Dedifferentiated amniotic fluid mesenchymal stem cell (primary cell): ENCODE results near the gene C6orf47.
"Not testable (repeated sequence)": the region's sequence is repeated elsewhere in the genome, so short reads cannot be mapped to it uniquely, and the experiment has no call there.

ENCODE experiments used
- DNase-seq: peaks from one replicate; pipeline ENCODE4 v3.0.0-alpha.2; 2016; ENCODE audit errors: extremely low spot score

The C6orf47 gene

GRCh38 chr6:31660381-31661261, at the start of gene C6orf47:
Gene C6orf47, minus strand, starts transcription at chr6:31660778. Its CDS starts 831 bp downstream, at chr6:31659947.
- peak; percentile 56 for DNase-seq

GRCh38 chr6:31709157-31709556, 48.6 kb upstream of the C6orf47 start:
- DNase-seq: not testable (repeated sequence)

GRCh38 chr6:31708224-31708623, 47.6 kb upstream of the C6orf47 start:
- no peak for DNase-seq

GRCh38 chr6:31707701-31708100, 47.1 kb upstream of the C6orf47 start:
- no peak for DNase-seq

- DNase-seq: no peak
Observed at GRCh38 chr6:31706599-31706998, 46.0 kb upstream of the C6orf47 start, which contains the start of gene LY6G6F. Gene LY6G6F, plus strand, starts transcription at chr6:31706866. Its CDS starts 41 bp downstream, at chr6:31706907.

- no peak for DNase-seq
Observed at GRCh38 chr6:31705931-31706330, 45.4 kb upstream of the C6orf47 start.

GRCh38 chr6:31702819-31703716, 42.5 kb upstream of the C6orf47 start, which contains the start of gene ABHD16A:
Gene ABHD16A, minus strand, starts transcription at chr6:31703324. Its CDS starts 43 bp downstream, at chr6:31703281.
- peak; percentile 97 for DNase-seq

- no peak for DNase-seq
Observed at GRCh38 chr6:31702405-31702818, 41.8 kb upstream of the C6orf47 start.

GRCh38 chr6:31701666-31702404, 41.3 kb upstream of the C6orf47 start:
- no peak for DNase-seq

- no peak for DNase-seq
Observed at GRCh38 chr6:31700740-31701401, 40.3 kb upstream of the C6orf47 start.

- no peak for DNase-seq
Observed at GRCh38 chr6:31697555-31697954, 37.0 kb upstream of the C6orf47 start.

GRCh38 chr6:31693535-31693934, 33.0 kb upstream of the C6orf47 start:
- no peak for DNase-seq

GRCh38 chr6:31692886-31693285, 32.3 kb upstream of the C6orf47 start:
- DNase-seq: no peak

GRCh38 chr6:31692353-31692752, 31.8 kb upstream of the C6orf47 start:
- no peak for DNase-seq

GRCh38 chr6:31691564-31692108, 31.1 kb upstream of the C6orf47 start:
- DNase-seq: no peak

- no peak for DNase-seq
Observed at GRCh38 chr6:31691078-31691463, 30.5 kb upstream of the C6orf47 start.

GRCh38 chr6:31690231-31691077, 29.9 kb upstream of the C6orf47 start:
- DNase-seq: no peak

GRCh38 chr6:31689249-31690110, 28.9 kb upstream of the C6orf47 start:
- DNase-seq: no peak
